ENCODE data around the gene KRTAP4-11. TPM values are rescaled to one million over a fixed set of nuclear protein-coding genes. Genes with fewer than 3 reads are reported as not detected.
"Not testable (repeated sequence)": the region's sequence is repeated elsewhere in the genome, so short reads cannot be mapped to it uniquely, and the experiment has no call there.

KRTAP4-11 gene
- total RNA-seq, 1 experiment from 2014 or later: not detected

DNA sequence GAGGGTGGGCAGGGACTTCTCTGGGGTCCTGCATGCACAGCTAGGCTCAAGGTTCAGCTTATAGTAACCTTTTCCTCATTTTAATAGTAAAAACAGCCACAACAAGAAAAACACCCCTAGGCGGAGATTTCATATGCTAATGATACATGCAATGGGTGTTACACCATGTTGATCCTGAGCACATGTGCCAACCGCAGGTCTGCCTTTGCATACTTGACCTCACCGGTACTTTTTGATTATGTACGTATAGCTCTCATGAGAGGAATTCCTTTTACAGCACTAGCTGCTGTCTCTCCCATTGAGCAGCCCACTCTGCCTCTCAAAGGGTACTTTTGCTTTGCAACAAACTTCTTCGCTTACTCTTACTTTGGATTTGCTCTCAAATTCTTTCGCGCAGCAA is 22.1 kb downstream of the KRTAP4-11 start:
- ChIA-PET CTCF (interaction anchor here (0.8 kb wide), 1 partner anchor 553 kb away, joined by 5 read pairs; no protein-coding TSS in a partner anchor), POLR2A (no interaction called here)
- Mint-ChIP-seq H3K4me1 (peaks cover 25% of the 10 kb centered on the region), H3K36me3 (peaks cover 32% of the 10 kb centered on the region), H3K4me3 (no peak overlapping the region), H3K27me3 (ENCODE audit: low read depth) (no peaks in the 10 kb centered on the region), H3K9me3 (peaks cover 43% of the 10 kb centered on the region), H3K27ac (no peak overlapping the region)
- no peak for TF ChIP-seq NR1H2 (CRISPR knock-in tag; IDR thresholded peaks at IDR 0.05)
- no peak for TF ChIP-seq CTCF (IDR thresholded peaks at IDR 0.05)
- TF ChIP-seq AFF4 (CRISPR knock-in tag; IDR thresholded peaks at IDR 0.05; ENCODE audit: borderline replicate concordance): no peak
- TF ChIP-seq EMX1 (CRISPR knock-in tag; IDR thresholded peaks at IDR 0.05): no peak
- no peak for TF ChIP-seq ZNF416 (CRISPR knock-in tag; IDR thresholded peaks at IDR 0.05)
- TF ChIP-seq, protein P1, sequence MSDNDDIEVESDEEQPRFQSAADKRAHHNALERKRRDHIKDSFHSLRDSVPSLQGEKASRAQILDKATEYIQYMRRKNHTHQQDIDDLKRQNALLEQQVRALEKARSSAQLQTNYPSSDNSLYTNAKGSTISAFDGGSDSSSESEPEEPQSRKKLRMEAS (CRISPR knock-in tag; IDR thresholded peaks at IDR 0.05): no peak
- no peak for TF ChIP-seq NFYB (CRISPR knock-in tag; conservative IDR thresholded peaks at IDR 0.05; ENCODE audit: low read depth)
- DNase-seq (ENCODE audit: low spot score) (no peak), ATAC-seq (no peak)

DNA sequence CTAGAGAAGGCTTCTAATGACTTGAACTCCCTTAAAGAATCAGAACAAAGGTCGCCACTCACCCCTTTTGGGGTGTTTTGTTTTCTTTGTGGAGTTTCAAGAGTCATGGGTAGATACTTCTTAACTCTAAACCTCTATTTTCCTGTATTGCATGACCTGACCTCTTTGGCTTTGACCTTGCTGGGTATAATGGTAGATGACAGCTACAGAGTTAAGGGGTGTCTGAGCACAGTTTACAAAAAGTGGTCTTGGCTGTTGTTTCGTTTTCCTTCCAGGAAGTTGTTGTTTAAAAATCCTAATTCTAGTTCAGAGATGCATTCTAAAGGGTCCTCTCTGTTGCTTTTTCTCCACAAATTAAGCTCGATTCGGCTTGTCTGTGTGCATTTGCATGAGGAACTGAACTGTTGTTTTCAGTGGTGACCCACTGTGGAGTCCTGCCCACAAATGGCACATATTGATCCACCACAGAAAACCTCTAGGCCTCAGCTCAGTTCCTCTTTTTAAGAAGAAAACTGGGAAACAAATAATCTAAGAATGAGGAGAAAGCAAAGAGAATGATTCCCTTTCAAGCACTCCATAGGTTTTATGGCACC is 29.3 kb downstream of the KRTAP4-11 start:
- H3K4me3 Mint-ChIP-seq; H3K27ac Mint-ChIP-seq; POLR2A ChIA-PET; ATAC-seq; DNase-seq (ENCODE audit: low spot score); H3K27me3 Mint-ChIP-seq (ENCODE audit: low read depth); CTCF ChIA-PET: not testable (repeated sequence)
- H3K4me1 Mint-ChIP-seq: peaks cover 23% of the 10 kb centered on the region
- peaks cover 25% of the 10 kb centered on the region for H3K36me3 Mint-ChIP-seq
- H3K9me3 Mint-ChIP-seq: peaks cover 26% of the 10 kb centered on the region

DNA sequence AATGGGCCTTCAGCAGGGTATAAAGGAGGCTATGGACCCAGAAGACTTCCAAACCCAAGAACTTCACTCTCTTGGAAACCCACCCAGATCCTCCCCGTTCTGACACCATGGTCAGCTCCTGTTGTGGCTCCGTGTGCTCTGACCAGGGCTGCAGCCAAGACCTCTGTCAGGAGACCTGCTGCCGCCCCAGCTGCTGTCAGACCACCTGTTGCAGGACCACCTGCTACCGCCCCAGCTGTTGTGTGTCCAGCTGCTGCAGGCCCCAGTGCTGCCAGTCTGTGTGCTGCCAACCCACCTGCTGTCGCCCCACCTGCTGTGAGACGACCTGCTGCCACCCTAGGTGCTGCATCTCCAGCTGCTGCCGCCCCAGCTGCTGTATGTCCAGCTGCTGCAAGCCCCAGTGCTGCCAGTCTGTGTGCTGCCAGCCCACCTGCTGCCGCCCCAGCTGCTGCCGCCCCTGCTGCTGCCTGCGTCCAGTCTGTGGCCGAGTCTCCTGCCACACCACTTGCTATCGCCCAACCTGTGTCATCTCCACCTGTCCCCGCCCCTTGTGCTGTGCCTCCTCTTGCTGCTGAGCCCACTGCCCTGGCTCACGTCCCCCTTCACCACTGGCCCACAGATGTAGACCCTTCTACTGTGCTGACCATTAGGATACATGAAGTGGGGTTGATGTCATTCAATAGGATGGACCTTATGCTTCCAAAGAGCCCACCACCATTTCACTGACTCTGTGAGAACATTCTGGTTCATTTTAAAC is 33.9 kb downstream of the KRTAP4-11 start, which contains the start of gene KRTAP4-7:
KRTAP4-7 (plus strand) TSS at position 51 of the 757 bp plus-strand sequence; CDS start at position 108, 57 bp downstream.
- H3K27ac Mint-ChIP-seq; H3K9me3 Mint-ChIP-seq; CTCF ChIA-PET; H3K27me3 Mint-ChIP-seq (ENCODE audit: low read depth); H3K4me3 Mint-ChIP-seq; POLR2A ChIA-PET; ATAC-seq; H3K36me3 Mint-ChIP-seq; DNase-seq (ENCODE audit: low spot score): not testable (repeated sequence)
- peaks cover 23% of the 10 kb centered on the region for H3K4me1 Mint-ChIP-seq

GRCh38 chr17:41083427-41083826 is 34.7 kb downstream of the KRTAP4-11 start:
- ATAC-seq; H3K9me3 Mint-ChIP-seq; H3K36me3 Mint-ChIP-seq; POLR2A ChIA-PET; H3K4me3 Mint-ChIP-seq; H3K27ac Mint-ChIP-seq; H3K27me3 Mint-ChIP-seq (ENCODE audit: low read depth); DNase-seq (ENCODE audit: low spot score); CTCF ChIA-PET: not testable (repeated sequence)
- peaks cover 17% of the 10 kb centered on the region for H3K4me1 Mint-ChIP-seq

DNA sequence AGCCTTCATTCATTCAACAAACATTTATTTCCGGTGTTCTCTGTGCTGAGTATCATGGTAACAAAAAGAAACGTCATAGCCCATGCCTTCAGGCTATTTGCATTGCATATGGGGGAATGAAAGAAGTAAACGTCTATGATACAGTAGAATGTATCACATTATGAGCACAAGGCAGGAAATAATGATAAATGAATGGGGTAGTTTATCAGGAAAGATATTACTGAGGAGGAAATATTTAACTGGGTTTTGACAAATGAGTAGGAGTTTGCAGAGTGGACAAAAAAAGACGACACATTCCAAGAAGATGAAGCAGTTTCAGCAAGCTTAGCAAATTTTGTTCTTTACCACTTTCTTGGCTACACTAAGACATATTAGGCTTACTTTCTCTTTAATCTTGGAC is 35.5 kb downstream of the KRTAP4-11 start:
- CTCF ChIA-PET: no interaction called here
- TF ChIP-seq, protein P2, sequence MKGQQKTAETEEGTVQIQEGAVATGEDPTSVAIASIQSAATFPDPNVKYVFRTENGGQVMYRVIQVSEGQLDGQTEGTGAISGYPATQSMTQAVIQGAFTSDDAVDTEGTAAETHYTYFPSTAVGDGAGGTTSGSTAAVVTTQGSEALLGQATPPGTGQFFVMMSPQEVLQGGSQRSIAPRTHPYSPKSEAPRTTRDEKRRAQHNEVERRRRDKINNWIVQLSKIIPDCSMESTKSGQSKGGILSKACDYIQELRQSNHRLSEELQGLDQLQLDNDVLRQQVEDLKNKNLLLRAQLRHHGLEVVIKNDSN (CRISPR knock-in tag; IDR thresholded peaks at IDR 0.05): no peak
- TF ChIP-seq, protein P3, sequence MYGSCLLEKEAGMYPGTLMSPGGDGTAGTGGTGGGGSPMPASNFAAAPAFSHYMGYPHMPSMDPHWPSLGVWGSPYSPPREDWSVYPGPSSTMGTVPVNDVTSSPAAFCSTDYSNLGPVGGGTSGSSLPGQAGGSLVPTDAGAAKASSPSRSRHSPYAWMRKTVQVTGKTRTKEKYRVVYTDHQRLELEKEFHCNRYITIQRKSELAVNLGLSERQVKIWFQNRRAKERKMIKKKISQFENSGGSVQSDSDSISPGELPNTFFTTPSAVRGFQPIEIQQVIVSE (CRISPR knock-in tag; IDR thresholded peaks at IDR 0.05; ENCODE audit: borderline replicate concordance): no peak
- no peak for TF ChIP-seq OVOL2 (CRISPR knock-in tag; IDR thresholded peaks at IDR 0.05; ENCODE audit: borderline replicate concordance)
- TF ChIP-seq GRHL2 (CRISPR knock-in tag; IDR thresholded peaks at IDR 0.05; ENCODE audit: insufficient replicate concordance, severe bottlenecking): no peak
- no peak for TF ChIP-seq ZNF671 (CRISPR knock-in tag; IDR thresholded peaks at IDR 0.05)
- no peak for TF ChIP-seq ZNF425 (CRISPR knock-in tag; conservative IDR thresholded peaks at IDR 0.05)

More for the DNA sequence above, 35.5 kb downstream of the KRTAP4-11 start:
- DNase-seq (ENCODE audit: low spot score): no peak
- ATAC-seq: no peak
- H3K27ac Mint-ChIP-seq: no peak overlapping the region
- peaks cover 9% of the 10 kb centered on the region for H3K4me1 Mint-ChIP-seq
- H3K27me3 Mint-ChIP-seq (ENCODE audit: low read depth): no peaks in the 10 kb centered on the region; the same call in 1 of the 2 replicates
- H3K36me3 Mint-ChIP-seq: no peaks in the 10 kb centered on the region
- no peak overlapping the region for H3K4me3 Mint-ChIP-seq
- POLR2A ChIA-PET: no interaction called here
- H3K9me3 Mint-ChIP-seq: peaks cover 15% of the 10 kb centered on the region

Data from WTC11 (cell line).